Endothelial cell of umbilical vein (primary cell): ENCODE measurements around the gene CIAPIN1. TPM values are rescaled to one million over a fixed set of nuclear protein-coding genes. Genes with fewer than 3 reads are reported as not detected.

ENCODE experiments used
- BruUV-seq: library from RNA; stranded (reverse); fragments of 400-500 nt; replicated peaks from 2 replicates; lab custom pipeline; 2021; lab: Mats Ljungman, UMichigan
- CTCF ChIA-PET: fragments of 300-600, 350-600 bp; sonication (Branson Sonifier 250); formaldehyde crosslinking; loops from one replicate; lab custom pipeline; 2021; ENCODE audit warnings: antibody characterized with exemption, inconsistent platforms; lab: Charles Lee
- POLR2A ChIA-PET: fragments of 300-600, 350-600 bp; sonication (Branson Sonifier 250); formaldehyde crosslinking; loops from one replicate; lab custom pipeline; 2021; ENCODE audit warnings: antibody characterized with exemption, inconsistent platforms; lab: Charles Lee
- DNase-seq: peaks from one replicate; pipeline ENCODE4 v3.0.0-alpha.2; 2011; ENCODE audit warnings: low read depth, low spot score
- FAIRE-seq: peaks from 2 replicates; lab custom pipeline; 2011; peaks lifted over from hg19 to GRCh38; lab: Jason Lieb, UNC
- H2AFZ ChIP-seq: 2 replicates; pipeline ENCODE4 v1.6.0; 2012; ENCODE audit warnings: low read depth, low read length, control low read depth, inconsistent platforms
- H3K27ac ChIP-seq: 2 replicates; pipeline ENCODE4 v1.5.1; 2011; ENCODE audit warnings: low read depth, mild to moderate bottlenecking, control low read depth, low read length, moderate library complexity; ENCODE audit not compliant: insufficient read depth
- H3K27me3 ChIP-seq, 2 experiments: 2 replicates each; pipeline versions ENCODE4 v1.6.0 to v1.6.1; 2011; ENCODE audit warnings: low read length in 2 of 2, mixed read lengths in 1 of 2; ENCODE audit not compliant: control insufficient read depth in 2 of 2, insufficient read depth in 2 of 2
- H3K36me3 ChIP-seq, 2 experiments: 2 replicates in 1 of 2; 3 replicates in 1 of 2; pipeline ENCODE4 v1.5.1; 2011; ENCODE audit warnings: low read length in 2 of 2, mild to moderate bottlenecking in 1 of 2, moderate library complexity in 1 of 2; ENCODE audit not compliant: control insufficient read depth in 2 of 2, insufficient read depth in 2 of 2; ENCODE audit errors: extremely low read depth in 1 of 2
- H3K4me1 ChIP-seq: 3 replicates; pipeline ENCODE4 v1.5.1; 2011; ENCODE audit warnings: mild to moderate bottlenecking, low read length; ENCODE audit not compliant: control insufficient read depth, insufficient read depth; ENCODE audit errors: extremely low read depth
- H3K4me2 ChIP-seq: 2 replicates; pipeline ENCODE4 v1.6.1; 2011; ENCODE audit warnings: low read length, control low read depth, mixed read lengths; ENCODE audit not compliant: insufficient read depth
- H3K4me3 ChIP-seq, 3 experiments: fragments of 200-600 bp in 1 of 3; sonication (generic), shearing (Covaris generic) in 1 of 3; replicated peaks in 1 of 3; 2 replicates each; pipeline ENCODE4 v1.5.1; 2011 to 2016; ENCODE audit warnings: control low read depth in 3 of 3, low read length in 3 of 3, mild to moderate bottlenecking in 2 of 3, inconsistent platforms in 1 of 3, low read depth in 1 of 3, moderate library complexity in 1 of 3; ENCODE audit not compliant: insufficient read depth in 1 of 3
- H3K79me2 ChIP-seq: 2 replicates; pipeline ENCODE4 v1.6.0; 2012; ENCODE audit warnings: low read length, inconsistent platforms; ENCODE audit not compliant: control insufficient read depth, insufficient read depth
- H3K9ac ChIP-seq: replicated peaks from 2 replicates; pipeline ENCODE3; 2011; ENCODE audit warnings: low read length, control low read depth; ENCODE audit not compliant: insufficient read depth; ENCODE audit errors: extremely low read depth
- H3K9me1 ChIP-seq: replicated peaks from 3 replicates; pipeline ENCODE4 v1.6.0; 2011; ENCODE audit warnings: mild to moderate bottlenecking, low read length; ENCODE audit not compliant: control insufficient read depth, insufficient read depth; ENCODE audit errors: extremely low read depth
- H3K9me3 ChIP-seq: replicated peaks from 2 replicates; pipeline ENCODE4 v1.5.1; 2012; ENCODE audit warnings: low read length, inconsistent platforms; ENCODE audit not compliant: control insufficient read depth, insufficient read depth
- H4K20me1 ChIP-seq: replicated peaks from 2 replicates; pipeline ENCODE3; 2011; ENCODE audit warnings: mild to moderate bottlenecking, low read length; ENCODE audit not compliant: control insufficient read depth, insufficient read depth; ENCODE audit errors: extremely low read depth
- CTCF ChIP-seq, 2 donors: IDR thresholded peaks; 1 replicate in 1 of 2; 2 replicates in 1 of 2; pipeline ENCODE4 v1.5.1; 2011; ENCODE audit warnings: low read length in 2 of 2, mild to moderate bottlenecking in 2 of 2, moderate library complexity in 2 of 2, control low read depth in 1 of 2, inconsistent platforms in 1 of 2, low read depth in 1 of 2; ENCODE audit not compliant: insufficient read depth in 1 of 2; ENCODE audit errors: extremely low read depth in 1 of 2
- EZH2 ChIP-seq: IDR thresholded peaks from 2 replicates; pipeline ENCODE4 v1.6.1; 2012; ENCODE audit warnings: borderline replicate concordance, low read depth, mild to moderate bottlenecking, moderate library complexity, low read length, inconsistent platforms; ENCODE audit not compliant: severe bottlenecking
- FOS ChIP-seq: IDR thresholded peaks from 2 replicates; pipeline ENCODE4 v1.6.1; 2011; ENCODE audit warnings: mild to moderate bottlenecking, low read length, moderate library complexity, borderline replicate concordance; ENCODE audit not compliant: insufficient read depth
- GATA2 ChIP-seq: IDR thresholded peaks from 2 replicates; pipeline ENCODE4 v1.7.0; 2011; ENCODE audit warnings: low read depth, mild to moderate bottlenecking, moderate library complexity, mixed read lengths, low read length; ENCODE audit not compliant: insufficient read length, insufficient read depth
- JUN ChIP-seq: IDR thresholded peaks from 2 replicates; pipeline ENCODE4 v1.6.1; 2011; ENCODE audit warnings: borderline replicate concordance, low read depth; ENCODE audit not compliant: insufficient read length, insufficient read depth
- MYC ChIP-seq: IDR thresholded peaks from one replicate; pipeline ENCODE4 v1.6.1; 2011; ENCODE audit warnings: mild to moderate bottlenecking, low read depth, low read length
- POLR2A ChIP-seq: IDR thresholded peaks from 2 replicates; pipeline ENCODE4 v1.6.1; 2012; ENCODE audit warnings: low read depth, mild to moderate bottlenecking, control low read depth, low read length
- POLR2AphosphoS5 ChIP-seq: IDR thresholded peaks from 2 replicates; pipeline ENCODE4 v1.6.1; 2012; ENCODE audit warnings: low read depth, mild to moderate bottlenecking, control low read depth, low read length, moderate library complexity; ENCODE audit not compliant: insufficient read depth
- dilution Hi-C: fragments of 300-500 bp; cut with MboI; formaldehyde crosslinking; loops from one replicate; pipeline ENCODE4 v1.15.0; 2019; ENCODE audit warnings: low sequenced_read_pairs; ENCODE audit not compliant: extremely low pct_ligation_motif_present
- intact Hi-C: fragments of 100-400 bp; cut with micrococcal nuclease; formaldehyde crosslinking; loops from one replicate; pipeline ENCODE4 v1.10.0; 2022
- polyA plus RNA-seq, 4 experiments: library from polyadenylated mRNA; depleted of rRNA in 3 of 4; stranded (reverse) in 3 of 4; unstranded in 1 of 4; fragments of >200 nt; gene quantifications; 2 replicates each; pipeline versions ENCODE4 v1.2.1 to v1.2.3, GENCODE V29; 2011 to 2012; ENCODE audit warnings: missing spikeins in 1 of 4
- total RNA-seq: library from RNA; stranded (reverse); gene quantifications from 2 replicates; pipeline ENCODE4 v1.2.3, GENCODE V29; 2021
- TF ChIP-seq, protein P1 (sequence below): IDR thresholded peaks from 2 replicates; pipeline ENCODE4 v1.6.1; 2011; ENCODE audit not compliant: insufficient read depth, insufficient read length

The CIAPIN1 gene
- total and polyA plus RNA-seq, 2 donors (not counting 3 experiments of a cell fraction or from before 2014, with no cell fraction given), result 74.6 to 77.9 TPM

DNA sequence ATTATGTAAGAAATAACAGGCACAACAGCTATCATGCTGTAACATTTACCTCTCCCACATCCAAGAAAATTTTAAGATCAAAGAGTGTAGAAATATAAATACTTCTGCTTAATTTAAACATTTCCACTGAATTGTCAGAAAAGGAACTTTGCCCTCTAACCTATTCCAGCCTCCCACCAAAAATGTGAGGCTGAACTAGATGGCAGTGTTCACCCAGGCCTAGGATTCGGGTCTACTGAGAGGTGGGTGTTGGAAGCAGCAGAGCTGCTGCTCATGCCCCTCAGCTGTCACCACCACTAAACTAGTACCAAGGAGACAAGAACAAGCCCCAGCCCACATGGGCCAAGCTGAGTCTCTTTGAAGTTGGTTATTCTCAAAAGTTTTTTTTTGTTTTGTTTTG, 11.3 kb downstream of the CIAPIN1 start:
- no peak for FAIRE-seq
- Histone ChIP-seq H3K36me3 (peaks cover 22 to 31% of the 10 kb centered on the region in 2 experiments), H3K27me3 (no peaks in the 10 kb centered on the region), H4K20me1 (no peaks in the 10 kb centered on the region), H3K4me3 (no peak overlapping the region), H3K9me3 (no peaks in the 10 kb centered on the region), H3K4me1 (no peaks in the 10 kb centered on the region), H3K9ac (no peak overlapping the region), H3K9me1 (no peaks in the 10 kb centered on the region), H2AFZ (no peak overlapping the region), H3K4me2 (no peak overlapping the region), H3K79me2 (peaks cover 3% of the 10 kb centered on the region), H3K27ac (no peak overlapping the region)
- POLR2A ChIA-PET, result no interaction called here
- TF ChIP-seq GATA2 (no peak), POLR2A (no peak), FOS (no peak), JUN (no peak), POLR2AphosphoS5 (no peak), EZH2 (no peak), MYC (no peak), CTCF (IDR thresholded peaks at IDR 0.05; ENCODE audit: extremely low read depth in 1 of 2, insufficient read depth in 1 of 2, low read depth in 1 of 2, low read length in 2 of 2) (no peak)
- TF ChIP-seq, protein P1, sequence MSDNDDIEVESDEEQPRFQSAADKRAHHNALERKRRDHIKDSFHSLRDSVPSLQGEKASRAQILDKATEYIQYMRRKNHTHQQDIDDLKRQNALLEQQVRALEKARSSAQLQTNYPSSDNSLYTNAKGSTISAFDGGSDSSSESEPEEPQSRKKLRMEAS, result no peak
- CTCF ChIA-PET, result interaction anchor here (1.0 to 1.5 kb wide), 2 partner anchors 26 to 84 kb away, joined by 3 to 4 read pairs; partner anchors contain the start of gene POLR2C
- intact Hi-C loops (no loop called here), dilution Hi-C loops (no loop called here)
- BruUV-seq, result no TSS peak
- no peak for DNase-seq
